Jurkat, Clone E6-1 (cell line): Measurements from ENCODE around the gene VCL.

Source experiments
- DNase-seq: peaks from one replicate; pipeline ENCODE4 v3.0.0-alpha.2; 2011; ENCODE audit warnings: low read depth, low spot score
- H3K4me3 ChIP-seq: 2 replicates; pipeline ENCODE4 v1.5.1; 2011; ENCODE audit warnings: mild to moderate bottlenecking, low read length, control low read depth, moderate library complexity

The VCL gene

DNA sequence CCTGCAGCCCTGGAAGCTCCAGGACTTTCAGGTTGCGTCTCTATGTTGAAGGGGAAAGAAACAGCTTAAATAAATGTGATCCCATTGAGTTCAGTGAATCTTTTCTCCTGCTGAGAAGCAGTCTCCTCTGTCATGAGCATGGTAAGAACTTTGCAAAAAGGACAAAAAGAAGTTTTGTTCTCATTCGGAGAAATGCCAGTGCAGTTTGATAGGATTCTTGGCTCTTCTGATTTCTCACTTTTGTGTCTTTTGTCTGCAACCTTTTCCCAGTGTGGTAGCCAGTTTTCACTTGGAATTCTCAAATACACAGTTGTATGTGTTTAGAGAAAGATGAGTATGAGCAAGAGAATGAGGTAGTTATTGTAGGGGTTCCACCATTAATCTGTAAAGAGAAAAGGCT lies 88.4 kb downstream of the VCL start:
- DNase-seq = no peak
- no peak overlapping the region for H3K4me3 ChIP-seq

DNA sequence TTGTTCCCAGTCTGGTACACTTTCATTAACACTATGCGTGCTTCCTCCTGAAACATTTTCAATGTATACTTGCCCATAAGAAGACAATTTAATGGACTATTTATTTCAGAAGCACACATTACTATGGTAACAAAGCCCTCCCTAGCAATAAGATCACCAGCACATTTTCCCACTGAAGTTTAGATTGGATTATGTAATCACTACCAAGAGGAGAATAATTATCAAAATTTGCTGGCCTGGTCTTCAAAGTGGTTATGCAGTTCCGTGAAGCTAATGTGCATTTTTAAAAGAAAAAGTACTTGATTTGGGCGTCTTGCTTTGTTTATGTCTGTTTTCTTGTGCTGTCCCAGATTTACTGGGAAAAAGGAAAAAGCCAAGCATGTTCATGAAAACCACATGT lies 90.8 kb downstream of the VCL start:
- DNase-seq = no peak

DNA sequence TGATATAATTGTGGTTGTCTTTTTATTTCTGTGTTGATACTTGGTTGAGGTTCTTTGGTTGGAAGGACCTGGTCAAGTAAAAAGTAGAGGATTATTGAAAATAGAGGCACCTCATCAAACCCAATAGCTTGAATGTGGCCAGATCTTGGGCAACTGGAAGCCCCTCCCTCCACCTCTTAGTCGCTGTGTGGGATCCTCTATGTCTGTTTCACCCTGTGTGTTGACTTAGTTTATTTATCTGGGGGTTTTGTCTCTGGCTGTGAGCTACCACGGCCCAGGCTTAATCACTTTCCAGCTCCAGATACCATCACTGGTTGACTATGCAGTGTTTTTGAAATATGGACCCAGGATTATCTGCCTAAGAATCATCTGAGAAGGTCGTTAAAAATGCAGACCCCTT lies 94.5 kb downstream of the VCL start:
- no peak overlapping the region for H3K4me3 ChIP-seq

More for the DNA sequence above, 90.8 kb downstream of the VCL start:
- H3K4me3 ChIP-seq = no peak overlapping the region

DNA sequence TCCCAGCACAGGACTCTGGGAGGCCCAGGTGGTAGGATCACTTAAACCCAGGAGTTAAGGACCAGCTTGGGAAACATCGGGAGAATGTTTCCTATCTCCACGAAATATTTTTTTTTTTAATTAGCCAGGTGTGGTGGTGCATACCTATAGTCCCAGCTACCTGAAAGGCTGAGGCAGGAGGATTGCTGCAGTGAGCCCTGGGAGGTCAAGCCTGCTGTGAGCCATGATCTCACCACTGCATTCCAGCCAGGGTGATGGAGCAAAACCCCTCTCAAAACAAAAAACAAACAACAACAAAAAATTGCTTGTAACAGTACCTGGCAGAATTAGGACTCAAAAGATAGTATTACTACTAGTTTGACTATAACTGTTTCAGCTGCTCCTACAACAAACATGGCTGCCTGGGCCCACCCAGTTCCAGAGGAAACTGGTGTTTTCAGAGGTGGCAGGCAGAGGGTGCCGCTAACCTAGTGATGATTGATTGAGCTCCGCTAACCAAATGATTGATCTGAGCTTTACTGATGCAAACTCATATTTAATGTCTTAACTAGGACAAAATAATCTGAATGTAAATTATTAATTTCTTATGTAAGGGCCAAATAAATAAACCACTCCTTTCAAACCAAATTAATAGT lies 95.7 kb downstream of the VCL start:
- no peak for DNase-seq
- no peak overlapping the region for H3K4me3 ChIP-seq

More for the DNA sequence above, 94.5 kb downstream of the VCL start:
- DNase-seq = no peak

DNA sequence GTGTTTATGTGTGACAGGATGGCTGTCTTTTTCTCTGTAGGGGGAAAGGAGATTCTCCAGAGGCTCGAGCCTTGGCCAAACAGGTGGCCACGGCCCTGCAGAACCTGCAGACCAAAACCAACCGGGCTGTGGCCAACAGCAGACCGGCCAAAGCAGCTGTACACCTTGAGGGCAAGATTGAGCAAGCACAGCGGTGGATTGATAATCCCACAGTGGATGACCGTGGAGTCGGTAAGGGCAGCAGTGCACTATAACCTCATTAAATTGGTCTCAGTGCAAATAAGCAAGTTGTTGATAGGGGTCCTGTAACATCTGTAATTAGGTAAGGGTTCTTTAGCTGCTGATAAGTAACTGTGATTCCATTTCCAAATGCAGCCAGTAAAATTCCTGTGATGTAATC lies 96.3 kb downstream of the VCL start:
- DNase-seq = no peak
- H3K4me3 ChIP-seq = no peak overlapping the region

DNA sequence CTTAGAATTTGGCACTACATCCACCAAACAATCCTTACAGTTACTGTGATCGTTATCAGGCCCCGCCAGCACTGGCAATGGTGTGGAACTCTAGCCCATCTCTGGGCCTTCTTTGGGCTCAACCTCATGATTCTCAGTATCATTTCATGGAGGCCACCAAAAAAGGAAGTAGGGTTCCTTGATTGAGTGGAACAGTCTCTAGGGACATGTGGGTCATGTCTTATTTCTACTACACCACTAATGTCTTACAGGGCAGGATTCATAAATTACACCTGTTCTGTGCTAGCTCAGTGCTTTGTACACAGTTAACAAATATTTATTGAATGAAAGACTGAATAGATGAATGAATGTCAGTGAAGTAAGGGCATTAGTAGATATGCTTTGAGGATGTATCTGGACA lies 98.9 kb downstream of the VCL start:
- no peak for DNase-seq
- no peak overlapping the region for H3K4me3 ChIP-seq

DNA sequence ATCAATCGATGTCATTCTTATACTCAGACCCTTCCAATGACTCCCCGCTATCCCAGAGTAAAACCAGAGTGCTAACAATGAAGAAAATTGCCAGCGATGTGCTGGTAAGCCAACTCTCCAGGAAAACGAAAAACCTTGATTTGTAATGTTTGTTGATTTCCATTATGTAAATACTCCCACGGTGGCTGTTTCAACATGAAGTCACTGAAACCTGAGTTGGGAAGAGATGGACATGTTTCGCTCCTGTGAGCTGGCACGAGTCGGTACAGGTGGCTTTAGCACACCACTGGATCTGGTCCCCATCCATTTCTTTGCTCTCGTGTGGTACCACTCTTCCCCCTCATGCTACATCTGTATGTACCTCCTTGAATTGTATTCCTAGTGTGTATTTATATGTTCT lies 99.9 kb downstream of the VCL start:
- H3K4me3 ChIP-seq = no peak overlapping the region
- DNase-seq = no peak

DNA sequence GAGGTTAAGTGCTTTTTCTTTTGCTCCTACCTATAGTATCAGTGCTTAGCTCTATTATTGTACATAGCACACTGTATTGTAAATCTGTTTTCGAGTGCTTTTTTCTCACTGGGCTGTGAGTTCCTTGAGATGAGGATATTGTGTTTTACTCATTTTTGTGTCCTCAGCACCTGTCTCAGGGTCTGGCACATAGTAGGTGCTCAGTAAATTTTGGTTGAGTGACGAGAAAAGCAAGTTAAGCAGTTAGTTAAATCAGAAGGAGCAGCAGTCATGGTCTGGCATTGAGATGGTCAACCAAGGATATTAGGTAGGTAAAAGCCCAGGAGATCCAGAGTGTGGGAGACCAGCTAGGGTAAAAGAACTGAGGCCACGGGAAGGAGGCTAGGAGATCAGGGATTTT lies 101.5 kb downstream of the VCL start:
- no peak for DNase-seq
- no peak overlapping the region for H3K4me3 ChIP-seq

DNA sequence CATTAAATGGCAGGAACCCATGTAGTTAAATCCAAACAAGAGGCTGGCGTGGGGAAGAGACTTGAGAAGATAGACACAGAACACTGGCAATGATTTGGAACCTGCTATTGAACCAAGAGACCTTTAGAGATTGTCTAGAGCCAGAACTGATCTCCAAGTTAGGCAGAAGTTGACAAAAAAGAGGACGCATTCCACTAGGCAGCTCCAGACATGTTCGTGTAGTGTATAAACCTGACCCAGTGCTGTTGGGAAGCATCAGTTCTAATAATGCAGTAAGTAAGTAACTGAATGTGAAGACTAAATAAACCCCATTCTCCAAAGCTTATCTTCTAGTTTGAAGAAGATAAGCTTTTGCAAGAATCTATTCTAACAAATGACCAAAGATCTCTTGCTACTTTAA lies 101.9 kb downstream of the VCL start:
- H3K4me3 ChIP-seq = no peak overlapping the region
- no peak for DNase-seq

DNA sequence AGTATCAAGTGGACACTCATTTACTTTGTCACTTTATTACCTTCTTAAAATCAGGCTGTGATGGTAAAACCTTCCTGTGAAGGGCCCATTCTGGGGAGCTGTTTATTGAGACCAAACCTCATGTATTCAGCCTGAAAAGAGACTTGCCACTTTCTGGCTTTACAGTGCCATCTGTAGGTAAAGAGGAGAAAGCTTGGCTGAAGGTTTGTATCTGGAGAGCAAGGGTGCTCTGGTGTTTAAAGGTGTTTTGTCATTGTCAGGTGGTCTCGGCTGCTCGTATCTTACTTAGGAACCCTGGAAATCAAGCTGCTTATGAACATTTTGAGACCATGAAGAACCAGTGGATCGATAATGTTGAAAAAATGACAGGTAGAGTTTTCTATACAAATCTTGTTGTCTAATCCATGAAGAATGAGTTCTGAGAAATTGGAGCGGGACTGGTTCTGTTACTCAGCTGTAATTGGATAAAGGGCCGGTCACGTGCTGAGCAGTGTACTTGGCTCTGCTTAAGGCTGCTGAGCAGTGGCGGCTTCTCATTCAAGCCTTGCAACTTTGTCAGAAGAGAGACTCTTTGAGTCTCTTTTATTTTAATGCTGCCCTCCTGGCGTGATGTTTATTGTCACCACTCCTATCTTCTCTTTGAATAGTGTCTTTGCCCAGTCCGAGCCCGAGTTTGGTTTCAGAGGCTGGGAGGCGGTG lies 105.8 kb downstream of the VCL start:
- H3K4me3 ChIP-seq = no peak overlapping the region
- peak; percentile 35 for DNase-seq

DNA sequence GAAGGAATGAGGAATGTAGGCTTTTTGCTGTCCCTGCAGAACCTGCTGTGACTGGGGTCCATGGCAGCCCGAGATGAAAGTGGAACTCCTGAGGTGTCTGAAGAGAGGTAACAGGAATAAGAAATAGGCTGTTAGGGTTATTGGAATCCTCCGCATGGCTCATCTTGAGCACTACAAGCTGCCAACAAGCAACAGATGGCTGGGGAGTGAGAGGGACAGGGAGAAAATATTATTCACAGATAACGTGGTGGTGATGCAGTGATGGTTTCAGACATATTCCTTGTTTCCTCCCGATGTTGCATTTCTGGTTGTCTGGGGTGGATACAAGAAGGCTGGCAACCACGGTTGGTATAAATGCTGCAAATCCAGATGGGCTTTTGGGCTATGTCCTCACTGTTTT lies 106.6 kb downstream of the VCL start:
- H3K4me3 ChIP-seq = no peak overlapping the region
- no peak for DNase-seq

DNA sequence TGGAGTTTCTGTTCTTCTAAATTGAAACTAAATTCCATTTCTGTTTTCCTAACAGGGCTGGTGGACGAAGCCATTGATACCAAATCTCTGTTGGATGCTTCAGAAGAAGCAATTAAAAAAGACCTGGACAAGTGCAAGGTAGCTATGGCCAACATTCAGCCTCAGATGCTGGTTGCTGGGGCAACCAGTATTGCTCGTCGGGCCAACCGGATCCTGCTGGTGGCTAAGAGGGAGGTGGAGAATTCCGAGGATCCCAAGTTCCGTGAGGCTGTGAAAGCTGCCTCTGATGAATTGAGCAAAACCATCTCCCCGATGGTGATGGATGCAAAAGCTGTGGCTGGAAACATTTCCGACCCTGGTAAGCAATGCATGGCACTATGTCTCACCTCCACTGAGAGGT lies 107.1 kb downstream of the VCL start:
- no peak overlapping the region for H3K4me3 ChIP-seq
- no peak for DNase-seq

DNA sequence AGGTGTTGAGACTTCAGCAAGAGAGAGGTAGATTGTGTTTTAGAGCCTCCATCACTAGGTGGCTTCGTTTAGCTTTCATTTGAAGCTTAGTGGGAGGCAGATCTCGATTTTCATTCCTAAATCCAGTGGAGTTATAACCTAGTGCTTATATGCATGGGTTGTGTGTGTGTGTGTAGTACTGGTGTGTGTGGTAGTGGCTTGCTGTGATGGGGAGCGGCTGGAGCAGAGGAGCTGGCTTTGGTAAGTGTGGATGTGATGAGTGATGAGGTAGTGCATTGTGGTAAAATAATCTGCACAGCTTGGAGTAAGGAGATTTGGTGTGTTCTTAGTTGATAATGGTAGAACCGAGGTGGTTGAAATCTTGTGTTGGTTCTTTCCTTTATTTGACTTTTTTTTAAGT lies 109.5 kb downstream of the VCL start:
- no peak overlapping the region for H3K4me3 ChIP-seq
- DNase-seq = no peak

DNA sequence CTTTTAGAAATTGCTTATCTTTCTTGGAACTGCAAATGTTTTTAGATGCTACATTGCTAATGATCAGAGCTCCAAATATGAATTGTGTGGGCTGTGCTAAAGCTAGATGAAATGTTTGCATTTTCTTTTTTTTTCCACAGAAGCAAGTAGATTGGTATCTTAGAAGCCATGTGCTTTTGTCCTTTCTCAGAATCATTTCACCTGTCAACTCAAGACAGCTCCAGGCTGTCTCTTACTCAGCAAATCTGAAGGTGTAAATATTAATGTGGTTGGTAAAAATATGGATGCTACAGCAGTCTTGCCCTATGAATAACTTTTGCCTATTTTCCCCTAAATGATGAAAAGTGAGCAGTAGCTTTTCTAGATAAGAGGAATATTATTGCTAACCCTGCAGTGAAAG lies 111.5 kb downstream of the VCL start:
- no peak for DNase-seq
- no peak overlapping the region for H3K4me3 ChIP-seq

DNA sequence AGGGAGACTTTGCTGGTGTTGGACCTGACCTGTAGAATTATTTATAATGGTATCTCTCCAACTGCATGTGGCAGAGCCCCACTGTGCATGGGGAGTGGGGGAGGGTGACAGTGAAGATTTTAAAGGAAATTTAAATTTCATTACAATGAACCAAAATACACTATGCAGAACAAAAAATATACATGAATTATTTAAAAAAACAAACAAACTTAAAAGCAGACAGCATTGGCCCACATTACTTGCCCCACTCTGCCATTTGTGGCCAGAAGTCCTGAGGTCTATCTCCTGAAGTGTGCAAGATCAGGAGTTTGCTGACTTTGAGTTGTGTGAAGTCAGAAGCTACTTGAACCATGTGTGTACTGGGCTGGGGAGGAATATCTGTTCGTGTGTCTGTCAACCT lies 112.2 kb downstream of the VCL start:
- DNase-seq = no peak

DNA sequence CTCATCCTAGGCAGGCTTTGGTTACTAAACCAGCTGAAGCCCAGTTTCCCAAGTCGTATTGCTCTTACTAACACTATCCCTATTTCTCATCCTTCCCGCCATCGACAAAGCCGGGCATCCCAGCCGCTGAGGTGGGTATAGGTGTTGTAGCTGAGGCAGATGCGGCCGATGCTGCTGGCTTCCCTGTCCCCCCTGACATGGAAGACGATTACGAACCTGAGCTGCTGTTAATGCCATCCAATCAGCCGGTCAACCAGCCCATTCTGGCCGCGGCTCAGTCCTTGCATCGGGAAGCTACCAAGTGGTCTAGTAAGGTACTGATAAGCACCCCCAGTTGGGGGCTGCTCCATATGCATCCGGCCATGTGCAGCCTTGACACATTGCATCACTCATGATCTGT lies 113.9 kb downstream of the VCL start:
- no peak for DNase-seq
- H3K4me3 ChIP-seq = no peak overlapping the region

More for the DNA sequence above, 112.2 kb downstream of the VCL start:
- no peak overlapping the region for H3K4me3 ChIP-seq

DNA sequence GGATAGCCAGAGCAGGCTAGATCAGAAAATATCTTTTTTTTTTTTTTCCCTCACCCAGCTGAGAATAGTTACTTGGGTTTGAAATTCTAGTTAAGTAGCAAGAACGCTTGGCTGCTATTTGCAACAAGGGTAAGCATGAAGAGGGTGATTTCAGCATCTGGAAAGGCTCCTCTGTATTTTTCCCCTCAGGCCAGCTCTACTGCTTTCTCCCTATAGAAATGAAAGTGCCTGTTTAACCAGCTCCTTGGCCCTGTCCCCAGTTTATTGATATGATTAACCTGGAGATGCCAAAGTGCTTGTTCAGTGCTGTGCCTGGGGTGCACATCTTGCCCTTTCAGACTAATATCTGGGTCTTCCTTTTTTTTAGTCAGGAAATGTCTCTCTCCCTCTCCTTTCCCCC lies 115.6 kb downstream of the VCL start:
- H3K4me3 ChIP-seq = no peak overlapping the region
- DNase-seq = no peak

DNA sequence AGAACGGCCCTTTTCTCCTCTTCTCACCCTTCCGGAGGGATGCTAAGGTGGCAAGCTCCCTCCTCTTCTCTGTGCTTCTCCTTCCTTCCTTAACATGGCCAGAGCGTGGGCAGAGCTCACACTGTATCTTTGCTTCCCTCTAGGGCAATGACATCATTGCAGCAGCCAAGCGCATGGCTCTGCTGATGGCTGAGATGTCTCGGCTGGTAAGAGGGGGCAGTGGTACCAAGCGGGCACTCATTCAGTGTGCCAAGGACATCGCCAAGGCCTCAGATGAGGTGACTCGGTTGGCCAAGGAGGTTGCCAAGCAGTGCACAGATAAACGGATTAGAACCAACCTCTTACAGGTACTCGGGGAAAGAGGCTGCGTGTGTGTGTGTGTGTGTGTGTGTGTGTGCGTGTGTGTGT lies 116.1 kb downstream of the VCL start:
- no peak for DNase-seq
- H3K4me3 ChIP-seq = no peak overlapping the region

DNA sequence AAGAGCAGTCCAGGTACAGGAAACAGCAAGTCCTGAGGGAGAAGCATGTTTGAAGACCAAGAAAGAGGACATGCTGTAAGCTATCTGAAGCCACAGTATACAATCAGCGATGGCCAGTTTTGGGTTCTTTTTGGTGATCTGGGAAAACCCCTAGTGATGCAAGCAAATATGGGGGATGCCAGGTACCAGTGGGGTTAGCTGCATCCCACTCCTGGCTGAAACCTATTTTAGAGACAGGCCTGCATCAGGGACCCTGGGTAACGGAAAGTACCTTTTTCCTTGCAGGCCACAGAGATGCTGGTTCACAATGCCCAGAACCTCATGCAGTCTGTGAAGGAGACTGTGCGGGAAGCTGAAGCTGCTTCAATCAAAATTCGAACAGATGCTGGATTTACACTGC lies 119.8 kb downstream of the VCL start:
- H3K4me3 ChIP-seq = no peak overlapping the region
- no peak for DNase-seq

DNA sequence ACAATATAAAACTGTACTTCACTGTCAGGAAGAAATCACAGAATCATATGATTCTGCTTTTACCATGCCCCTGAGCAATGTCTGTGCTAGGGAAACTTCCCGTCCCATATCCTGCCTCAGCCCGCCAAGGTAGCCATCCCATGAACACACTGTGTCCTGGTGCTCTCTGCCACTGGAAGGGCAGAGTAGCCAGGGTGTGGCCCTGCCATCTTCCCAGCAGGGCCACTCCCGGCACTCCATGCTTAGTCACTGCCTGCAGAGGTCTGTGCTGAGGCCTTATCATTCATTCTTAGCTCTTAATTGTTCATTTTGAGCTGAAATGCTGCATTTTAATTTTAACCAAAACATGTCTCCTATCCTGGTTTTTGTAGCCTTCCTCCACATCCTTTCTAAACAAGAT lies 120.9 kb downstream of the VCL start:
- no peak for DNase-seq
- H3K4me3 ChIP-seq = no peak overlapping the region

DNA sequence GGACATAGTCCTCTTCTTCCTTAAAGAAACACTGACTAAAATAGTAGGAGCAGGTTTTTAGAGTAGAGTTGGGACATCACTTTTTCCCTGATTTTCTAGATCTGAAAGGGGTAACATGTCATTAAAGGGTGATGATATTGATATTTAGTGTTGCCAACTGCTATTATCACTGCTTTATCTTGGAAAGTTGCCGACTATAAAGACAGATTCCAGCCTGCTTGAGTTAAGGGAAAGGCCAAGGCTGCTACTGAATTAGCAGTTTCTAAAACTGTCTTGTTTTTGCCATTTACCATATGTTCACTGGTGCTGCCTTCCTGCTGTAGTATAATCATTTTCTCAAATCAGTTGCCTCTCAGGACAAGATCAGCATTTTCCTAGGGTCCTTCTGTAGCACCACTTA lies 123.0 kb downstream of the VCL start:
- DNase-seq = no peak
- H3K4me3 ChIP-seq = no peak overlapping the region
